GM23338 (cell line): ENCODE data around the gene LCP1. TPM values are rescaled to one million over a fixed set of nuclear protein-coding genes. Genes with fewer than 3 reads are reported as not detected.

Experiments used
- ATAC-seq: fragments of 200-7000 bp; cut with Tn5 transposase; 3 replicates; pipeline ENCODE4 v1.9.1; 2020
- DNase-seq: peaks from one replicate; pipeline ENCODE4 v3.0.0-alpha.2; 2015; ENCODE audit warnings: low spot score
- H2AFZ ChIP-seq: fragments of 200-600 bp; sonication (generic); 2 replicates; pipeline ENCODE4 v1.8.0; 2016; ENCODE audit warnings: antibody characterized with exemption, mild to moderate bottlenecking, moderate library complexity
- H3F3A ChIP-seq: fragments of 200-600 bp; sonication (generic); replicated peaks from 2 replicates; pipeline ENCODE4 v1.8.0; 2017; ENCODE audit warnings: antibody characterized with exemption, mixed run types, low read depth
- H3K27ac ChIP-seq: fragments of 200-600 bp; sonication (generic); 2 replicates; pipeline ENCODE4 v1.6.1; 2016; ENCODE audit warnings: low read depth
- H3K27me3 ChIP-seq: fragments of 200-600 bp; sonication (generic); 2 replicates; pipeline ENCODE4 v1.8.0; 2016; ENCODE audit warnings: mild to moderate bottlenecking, mixed run types, moderate library complexity; ENCODE audit not compliant: insufficient read depth
- H3K36me3 ChIP-seq: fragments of 200-600 bp; sonication (generic); 2 replicates; pipeline ENCODE4 v1.8.0; 2016; ENCODE audit warnings: mild to moderate bottlenecking; ENCODE audit not compliant: insufficient read depth
- H3K4me1 ChIP-seq: fragments of 200-600 bp; sonication (generic); 2 replicates; pipeline ENCODE4 v1.8.0; 2016; ENCODE audit warnings: mild to moderate bottlenecking, moderate library complexity; ENCODE audit not compliant: insufficient read depth
- H3K4me2 ChIP-seq: fragments of 200-600 bp; sonication (generic); 2 replicates; pipeline ENCODE4 v1.7.1; 2017; ENCODE audit warnings: mixed run types
- H3K4me3 ChIP-seq: fragments of 200-600 bp; sonication (generic); 2 replicates; pipeline ENCODE4 v1.6.1; 2016; ENCODE audit warnings: mixed run types
- H3K79me2 ChIP-seq: fragments of 200-600 bp; sonication (generic); replicated peaks from 2 replicates; pipeline ENCODE4 v1.8.0; 2017; ENCODE audit warnings: mild to moderate bottlenecking; ENCODE audit not compliant: insufficient read depth
- H3K9me2 ChIP-seq: fragments of 200-600 bp; sonication (generic); 2 replicates; pipeline ENCODE4 v1.8.0; 2017; ENCODE audit not compliant: insufficient read depth
- H4K20me1 ChIP-seq: fragments of 200-600 bp; sonication (generic); replicated peaks from 2 replicates; pipeline ENCODE4 v1.8.0; 2017; ENCODE audit warnings: mild to moderate bottlenecking; ENCODE audit not compliant: insufficient read depth
- H3K27ac Mint-ChIP-seq: 2 replicates; pipeline ENCODE4 v1.8.0; 2020; ENCODE audit warnings: inconsistent platforms, mild to moderate bottlenecking, moderate library complexity, mixed read lengths
- H3K27me3 Mint-ChIP-seq: 3 replicates; pipeline ENCODE4 v1.8.0; 2022; ENCODE audit warnings: low read depth, mild to moderate bottlenecking, moderate library complexity, mixed read lengths, inconsistent platforms; ENCODE audit not compliant: insufficient read depth, poor library complexity
- H3K36me3 Mint-ChIP-seq: 3 replicates; pipeline ENCODE4 v1.8.0; 2021; ENCODE audit warnings: low read depth, mild to moderate bottlenecking, inconsistent platforms, moderate library complexity, mixed read lengths
- H3K4me1 Mint-ChIP-seq: 3 replicates; pipeline ENCODE4 v1.8.0; 2020; ENCODE audit warnings: mild to moderate bottlenecking, inconsistent platforms, mixed read lengths
- H3K4me3 Mint-ChIP-seq: 3 replicates; pipeline ENCODE4 v1.8.0; 2021; ENCODE audit warnings: moderate library complexity, mild to moderate bottlenecking, inconsistent platforms, mixed read lengths
- H3K9me3 Mint-ChIP-seq: 3 replicates; pipeline ENCODE4 v1.8.0; 2020; ENCODE audit warnings: moderate library complexity, mild to moderate bottlenecking, inconsistent platforms, mixed read lengths
- CREB1 ChIP-seq: fragments of 250-450 bp; sonication (Bioruptor Pico); IDR thresholded peaks from 2 replicates; pipeline ENCODE4 v1.5.0; 2020; ENCODE audit warnings: low read depth, mild to moderate bottlenecking, moderate library complexity
- CTCF ChIP-seq, 2 experiments: fragments of 200-600 bp in 1 of 2; sonication (generic) in 1 of 2; conservative IDR thresholded peaks; 2 replicates each; pipeline versions ENCODE4 v1.5.1 to v1.6.1; 2016 to 2017; ENCODE audit warnings: antibody characterized with exemption in 2 of 2, low read depth in 2 of 2, mild to moderate bottlenecking in 2 of 2, moderate library complexity in 1 of 2
- ETS1 ChIP-seq: IDR thresholded peaks from 2 replicates; pipeline ENCODE4 v1.6.1; 2016; ENCODE audit warnings: antibody characterized with exemption
- EZH2 ChIP-seq: fragments of 200-600 bp; sonication (generic); IDR thresholded peaks from one replicate; pipeline ENCODE4 v1.8.0; 2017; ENCODE audit warnings: antibody characterized with exemption, mild to moderate bottlenecking, low read depth; ENCODE audit not compliant: unreplicated experiment
- EZH2phosphoT487 ChIP-seq: fragments of 200-600 bp; sonication (generic); IDR thresholded peaks from one replicate; pipeline ENCODE4 v1.8.1; 2018; ENCODE audit warnings: antibody characterized with exemption; ENCODE audit not compliant: unreplicated experiment
- JUNB ChIP-seq: IDR thresholded peaks from one replicate; pipeline ENCODE4 v1.6.1; 2016; ENCODE audit warnings: antibody characterized with exemption; ENCODE audit not compliant: unreplicated experiment
- NANOG ChIP-seq: IDR thresholded peaks from 2 replicates; pipeline ENCODE4 v1.6.1; 2016; ENCODE audit warnings: antibody characterized with exemption, borderline replicate concordance
- POLR2AphosphoS5 ChIP-seq: IDR thresholded peaks from 2 replicates; pipeline ENCODE4 v1.6.1; 2016; ENCODE audit warnings: antibody characterized with exemption, low read depth
- REST ChIP-seq: IDR thresholded peaks from one replicate; pipeline ENCODE4 v1.6.1; 2018; ENCODE audit warnings: antibody characterized with exemption; ENCODE audit not compliant: unreplicated experiment
- STAT1 ChIP-seq: IDR thresholded peaks from one replicate; pipeline ENCODE4 v1.6.1; 2016; ENCODE audit warnings: antibody characterized with exemption; ENCODE audit not compliant: unreplicated experiment
- ZNF114 ChIP-seq: fragments of 250-450 bp; sonication (Bioruptor Pico); IDR thresholded peaks from 2 replicates; pipeline ENCODE4 v1.5.0; 2020; ENCODE audit warnings: mild to moderate bottlenecking, moderate library complexity
- ZNF462 ChIP-seq: fragments of 250-450 bp; sonication (Bioruptor Pico); IDR thresholded peaks from 2 replicates; pipeline ENCODE4 v1.5.0; 2020; ENCODE audit warnings: mild to moderate bottlenecking, moderate library complexity
- polyA plus RNA-seq: library from polyadenylated mRNA; unstranded; fragments of >200 nt; fragmentation: Nextera tagmentation; extraction: Ambion mirVana; gene quantifications from 2 replicates; pipeline ENCODE4 v1.2.1, GENCODE V29; 2016
- total RNA-seq: library from RNA; depleted of rRNA; stranded (reverse); fragments of >200 nt; shearing (Covaris generic); gene quantifications from 2 replicates; pipeline ENCODE4 v1.2.3, GENCODE V29; 2014

LCP1 gene
- total and polyA plus RNA-seq, 2 experiments from 2014 or later = 1.9 to 3.4 TPM

- TF ChIP-seq ETS1 (no peak), ZNF462 (no peak), EZH2 (no peak)
Observed at GRCh38 chr13:46195016-46195415, 13.0 kb upstream of the LCP1 start (continued).

GRCh38 chr13:46192412-46192811, 10.4 kb upstream of the LCP1 start:
- no peak overlapping the region for H2AFZ ChIP-seq
- peaks cover 6% of the 10 kb centered on the region; the same call in 1 of the 2 replicates for H3K9me2 ChIP-seq
- Mint-ChIP-seq H3K27ac (no peak overlapping the region), H3K27me3 (peaks cover 4% of the 10 kb centered on the region), H3K9me3 (no peaks in the 10 kb centered on the region), H3K4me1 (no peaks in the 10 kb centered on the region), H3K36me3 (no peaks in the 10 kb centered on the region), H3K4me3 (no peak overlapping the region)
- H3K79me2 ChIP-seq = no peaks in the 10 kb centered on the region
- H3K4me2 ChIP-seq = no peak overlapping the region
- H3K27ac ChIP-seq = no peak overlapping the region
- no peak for DNase-seq
- H3K36me3 ChIP-seq = no peaks in the 10 kb centered on the region
- H3K4me1 ChIP-seq = no peaks in the 10 kb centered on the region
- no peaks in the 10 kb centered on the region for H3F3A ChIP-seq
- no peak overlapping the region for H3K4me3 ChIP-seq
- ATAC-seq = no peak
- H4K20me1 ChIP-seq = peaks cover 3% of the 10 kb centered on the region; the same call in 1 of the 2 replicates
- no peaks in the 10 kb centered on the region for H3K27me3 ChIP-seq
- TF ChIP-seq ETS1 (no peak), EZH2 (no peak), STAT1 (no peak), CTCF (conservative IDR thresholded peaks at IDR 0.05; ENCODE audit: low read depth in 2 of 2) (no peak), CREB1 (CRISPR knock-in tag) (no peak), NANOG (no peak), JUNB (no peak), EZH2phosphoT487 (no peak), REST (no peak), ZNF114 (CRISPR knock-in tag) (no peak), POLR2AphosphoS5 (no peak)
